ENCODE data around the gene MUSTN1.

DNA sequence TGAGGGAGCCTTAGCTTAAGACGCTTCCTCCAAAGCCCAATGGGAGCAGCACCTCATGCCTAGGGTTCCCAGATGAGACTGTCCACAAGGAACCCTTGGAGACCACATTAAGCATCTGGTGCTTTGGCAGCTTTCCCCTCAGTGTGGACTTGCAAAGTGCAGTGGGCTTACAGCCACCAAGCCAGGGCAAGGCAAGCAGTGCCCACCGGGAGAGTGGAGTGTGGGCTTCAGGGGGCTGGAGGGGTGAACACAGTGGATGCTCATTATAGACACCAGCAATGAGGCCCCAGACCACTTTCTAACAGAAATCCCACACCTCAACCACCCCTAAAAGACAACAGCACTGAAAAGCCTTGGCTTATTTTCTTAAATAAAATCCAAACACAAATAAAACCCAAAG, 9.1 kb upstream of the MUSTN1 start:
- TF ChIP-seq, protein P1, sequence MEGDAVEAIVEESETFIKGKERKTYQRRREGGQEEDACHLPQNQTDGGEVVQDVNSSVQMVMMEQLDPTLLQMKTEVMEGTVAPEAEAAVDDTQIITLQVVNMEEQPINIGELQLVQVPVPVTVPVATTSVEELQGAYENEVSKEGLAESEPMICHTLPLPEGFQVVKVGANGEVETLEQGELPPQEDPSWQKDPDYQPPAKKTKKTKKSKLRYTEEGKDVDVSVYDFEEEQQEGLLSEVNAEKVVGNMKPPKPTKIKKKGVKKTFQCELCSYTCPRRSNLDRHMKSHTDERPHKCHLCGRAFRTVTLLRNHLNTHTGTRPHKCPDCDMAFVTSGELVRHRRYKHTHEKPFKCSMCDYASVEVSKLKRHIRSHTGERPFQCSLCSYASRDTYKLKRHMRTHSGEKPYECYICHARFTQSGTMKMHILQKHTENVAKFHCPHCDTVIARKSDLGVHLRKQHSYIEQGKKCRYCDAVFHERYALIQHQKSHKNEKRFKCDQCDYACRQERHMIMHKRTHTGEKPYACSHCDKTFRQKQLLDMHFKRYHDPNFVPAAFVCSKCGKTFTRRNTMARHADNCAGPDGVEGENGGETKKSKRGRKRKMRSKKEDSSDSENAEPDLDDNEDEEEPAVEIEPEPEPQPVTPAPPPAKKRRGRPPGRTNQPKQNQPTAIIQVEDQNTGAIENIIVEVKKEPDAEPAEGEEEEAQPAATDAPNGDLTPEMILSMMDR (IDR thresholded peaks at IDR 0.05): no peak
- no peak for TF ChIP-seq EP300 (IDR thresholded peaks at IDR 0.05)

Data from sigmoid colon (tissue), 4 donors.